LNCaP clone FGC (cell line): ENCODE data around the gene ATXN1L.

Experiments used
- DNase-seq: peaks from one replicate; pipeline ENCODE4 v3.0.0-alpha.2; 2011; ENCODE audit warnings: low read depth
- H3K4me3 ChIP-seq: 2 replicates; pipeline ENCODE4 v1.5.1; 2011; ENCODE audit warnings: mild to moderate bottlenecking, low read depth, low read length, control low read depth
- CTCF ChIP-seq: IDR thresholded peaks from 2 replicates; pipeline ENCODE4 v1.5.1; 2012; ENCODE audit warnings: mild to moderate bottlenecking; ENCODE audit not compliant: control insufficient read depth, insufficient read depth; ENCODE audit errors: extremely low read depth

Gene ATXN1L

GRCh38 chr16:71867939-71868338 is 22.2 kb downstream of the ATXN1L start:
- no peak overlapping the region for H3K4me3 ChIP-seq
- no peak for TF ChIP-seq CTCF
- no peak for DNase-seq

- no peak for DNase-seq
- H3K4me3 ChIP-seq: no peak overlapping the region
- TF ChIP-seq CTCF: no peak
Measured at GRCh38 chr16:71869089-71869488, 23.3 kb downstream of the ATXN1L start.

- no peak overlapping the region for H3K4me3 ChIP-seq
- DNase-seq: no peak
- no peak for TF ChIP-seq CTCF
Measured at GRCh38 chr16:71870818-71871217, 25.0 kb downstream of the ATXN1L start.

GRCh38 chr16:71873199-71873598 is 27.4 kb downstream of the ATXN1L start:
- H3K4me3 ChIP-seq: no peak overlapping the region
- TF ChIP-seq CTCF: no peak
- no peak for DNase-seq

GRCh38 chr16:71878911-71879310 is 33.1 kb downstream of the ATXN1L start:
- no peak for DNase-seq
- no peak overlapping the region for H3K4me3 ChIP-seq
- TF ChIP-seq CTCF: no peak

GRCh38 chr16:71880176-71880575 is 34.4 kb downstream of the ATXN1L start:
- no peak overlapping the region for H3K4me3 ChIP-seq
- TF ChIP-seq CTCF: no peak
- no peak for DNase-seq

GRCh38 chr16:71882505-71883167 is 36.9 kb downstream of the ATXN1L start:
- TF ChIP-seq CTCF: peak; percentile 70
- DNase-seq: peak; percentile 75
- peak overlapping the region; percentile 69 for H3K4me3 ChIP-seq
